Caco-2 (cell line): Measurements from ENCODE around the gene ACIN1. TPM values are rescaled to one million over a fixed set of nuclear protein-coding genes. Genes with fewer than 3 reads are reported as not detected.
A peak's percentile ranks its signal among the peaks of the same experiment; 100 is the strongest.
"Not testable (repeated sequence)": the region's sequence is repeated elsewhere in the genome, so short reads cannot be mapped to it uniquely, and the experiment has no call there.

Source experiments
- BruUV-seq: library from RNA; stranded (reverse); fragments of 400-500 nt; replicated peaks from 2 replicates; lab custom pipeline; 2021; lab: Mats Ljungman, UMichigan
- CTCF ChIA-PET: fragments of 300-600 bp; sonication (Branson Sonifier 250); formaldehyde crosslinking; loops from one replicate; lab custom pipeline; 2022; ENCODE audit warnings: antibody characterized with exemption; lab: Charles Lee
- POLR2A ChIA-PET: fragments of 300-600 bp; sonication (Branson Sonifier 250); formaldehyde crosslinking; loops from one replicate; lab custom pipeline; 2022; ENCODE audit warnings: antibody characterized with exemption; lab: Charles Lee
- DNase-seq, 2 experiments: peaks; one replicate each; pipeline versions ENCODE4 v3.0.0 to v3.0.0-alpha.2; 2020 to 2022
- H3K27me3 ChIP-seq: replicated peaks from 2 replicates; pipeline ENCODE4 v1.6.0; 2011; ENCODE audit warnings: low read length; ENCODE audit not compliant: control insufficient read depth, insufficient read depth
- H3K36me3 ChIP-seq: 2 replicates; pipeline ENCODE4 v1.5.1; 2011; ENCODE audit warnings: low read length; ENCODE audit not compliant: control insufficient read depth, insufficient read depth
- H3K4me1 ChIP-seq: fragments of 250-450 bp; sonication (Bioruptor Pico); 2 replicates; pipeline ENCODE4 v1.5.1; 2020; ENCODE audit warnings: mild to moderate bottlenecking
- H3K4me3 ChIP-seq: 2 replicates; pipeline ENCODE4 v1.5.1; 2011; ENCODE audit warnings: low read depth, mild to moderate bottlenecking, control low read depth, low read length
- H3K9me3 ChIP-seq: fragments of 250-450 bp; sonication (Bioruptor Pico); 2 replicates; pipeline ENCODE4 v1.5.1; 2020; ENCODE audit warnings: mild to moderate bottlenecking, moderate library complexity
- H3K27ac Mint-ChIP-seq: one replicate; pipeline ENCODE4 v1.8.0; 2022; ENCODE audit warnings: mixed read lengths; ENCODE audit not compliant: unreplicated experiment
- H3K27me3 Mint-ChIP-seq: one replicate; pipeline ENCODE4 v1.8.0; 2022; ENCODE audit warnings: mixed read lengths; ENCODE audit not compliant: insufficient read depth, unreplicated experiment
- H3K36me3 Mint-ChIP-seq: one replicate; pipeline ENCODE4 v1.8.0; 2022; ENCODE audit warnings: mild to moderate bottlenecking, mixed read lengths; ENCODE audit not compliant: insufficient read depth, unreplicated experiment
- H3K4me1 Mint-ChIP-seq: one replicate; pipeline ENCODE4 v1.8.0; 2022; ENCODE audit warnings: low read depth, mixed read lengths; ENCODE audit not compliant: unreplicated experiment
- H3K4me3 Mint-ChIP-seq: one replicate; pipeline ENCODE4 v1.8.0; 2022; ENCODE audit warnings: mild to moderate bottlenecking, moderate library complexity, mixed read lengths; ENCODE audit not compliant: unreplicated experiment
- H3K9me3 Mint-ChIP-seq: one replicate; pipeline ENCODE4 v1.8.0; 2022; ENCODE audit warnings: mixed read lengths; ENCODE audit not compliant: unreplicated experiment
- intact Hi-C: fragments of 100-400 bp; cut with micrococcal nuclease; formaldehyde crosslinking; loops from one replicate; pipeline ENCODE4 v1.10.0; 2022; ENCODE audit not compliant: unreplicated experiment
- total RNA-seq: library from RNA; stranded (reverse); gene quantifications from 2 replicates; pipeline ENCODE4 v1.2.3, GENCODE V29; 2022
- TF ChIP-seq, protein P1 (sequence below), 2 experiments: fragments of 200-600 bp in 1 of 2; IDR thresholded peaks; 1 replicate in 1 of 2; 2 replicates in 1 of 2; pipeline versions ENCODE4 v1.5.1 to v1.8.0; 2011 to 2022; ENCODE audit warnings: antibody characterized with exemption in 1 of 2, control low read depth in 1 of 2, inconsistent platforms in 1 of 2, low read depth in 1 of 2, low read length in 1 of 2, mild to moderate bottlenecking in 1 of 2, moderate library complexity in 1 of 2; ENCODE audit not compliant: insufficient read depth in 1 of 2, severe bottlenecking in 1 of 2, unreplicated experiment in 1 of 2

ACIN1 gene
- total RNA-seq, 1 experiment from 2014 or later: 193 TPM

DNA sequence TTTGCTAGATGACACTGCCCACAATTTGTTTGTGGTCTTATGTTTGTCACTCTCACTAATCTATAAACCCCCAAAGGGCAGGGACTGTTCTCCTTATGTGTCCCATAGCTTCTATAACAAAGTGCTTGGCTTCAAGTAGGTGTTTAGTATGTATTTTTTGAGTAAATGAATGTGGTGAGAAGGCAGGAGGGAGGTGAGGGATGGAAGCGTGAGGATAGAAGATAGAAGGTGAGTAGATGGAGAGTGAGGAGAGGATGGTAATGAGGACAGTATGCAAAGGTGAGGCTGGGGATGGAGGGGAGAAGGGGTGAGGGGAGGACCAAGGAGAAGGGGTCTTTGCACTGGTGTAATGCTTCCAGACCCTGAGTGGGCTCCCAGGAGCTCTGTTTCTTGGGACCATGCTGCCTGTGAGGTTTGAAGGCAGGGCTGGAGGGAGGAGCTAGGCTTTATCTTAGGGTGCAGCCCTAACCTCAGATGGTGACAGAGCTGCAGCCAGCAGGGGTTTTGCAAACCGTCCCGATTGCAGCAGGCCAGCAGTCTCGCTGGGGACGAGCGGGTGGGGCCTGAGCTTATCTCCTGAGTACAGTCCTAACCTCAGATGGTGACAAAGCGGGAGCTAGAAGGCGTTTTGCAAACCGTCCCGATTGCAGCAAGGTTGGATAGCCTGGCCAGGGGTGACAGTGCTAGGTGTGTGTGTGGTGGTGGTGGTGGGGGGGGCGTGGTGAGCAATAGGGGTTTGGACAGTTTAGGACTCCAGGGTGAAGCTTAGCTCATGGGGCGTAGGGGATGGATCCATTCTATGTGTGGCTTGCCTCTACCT is 17.6 kb upstream of the ACIN1 start:
- Mint-ChIP-seq H3K4me1 (no peaks in the 10 kb centered on the region), H3K9me3 (no peaks in the 10 kb centered on the region), H3K27ac (no peak overlapping the region), H3K27me3 (no peaks in the 10 kb centered on the region), H3K4me3 (no peak overlapping the region), H3K36me3 (no peaks in the 10 kb centered on the region)
- TF ChIP-seq, protein P1, sequence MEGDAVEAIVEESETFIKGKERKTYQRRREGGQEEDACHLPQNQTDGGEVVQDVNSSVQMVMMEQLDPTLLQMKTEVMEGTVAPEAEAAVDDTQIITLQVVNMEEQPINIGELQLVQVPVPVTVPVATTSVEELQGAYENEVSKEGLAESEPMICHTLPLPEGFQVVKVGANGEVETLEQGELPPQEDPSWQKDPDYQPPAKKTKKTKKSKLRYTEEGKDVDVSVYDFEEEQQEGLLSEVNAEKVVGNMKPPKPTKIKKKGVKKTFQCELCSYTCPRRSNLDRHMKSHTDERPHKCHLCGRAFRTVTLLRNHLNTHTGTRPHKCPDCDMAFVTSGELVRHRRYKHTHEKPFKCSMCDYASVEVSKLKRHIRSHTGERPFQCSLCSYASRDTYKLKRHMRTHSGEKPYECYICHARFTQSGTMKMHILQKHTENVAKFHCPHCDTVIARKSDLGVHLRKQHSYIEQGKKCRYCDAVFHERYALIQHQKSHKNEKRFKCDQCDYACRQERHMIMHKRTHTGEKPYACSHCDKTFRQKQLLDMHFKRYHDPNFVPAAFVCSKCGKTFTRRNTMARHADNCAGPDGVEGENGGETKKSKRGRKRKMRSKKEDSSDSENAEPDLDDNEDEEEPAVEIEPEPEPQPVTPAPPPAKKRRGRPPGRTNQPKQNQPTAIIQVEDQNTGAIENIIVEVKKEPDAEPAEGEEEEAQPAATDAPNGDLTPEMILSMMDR (IDR thresholded peaks at IDR 0.05; ENCODE audit: insufficient read depth in 1 of 2, low read depth in 1 of 2, low read length in 1 of 2, severe bottlenecking in 1 of 2, unreplicated experiment in 1 of 2): no peak
- ChIA-PET CTCF (interaction anchor here (0.6 to 3.0 kb wide), 7 partner anchors 8 to 373 kb away, joined by 3 to 24 read pairs (median 6); partner anchors contain the start of genes ACIN1 and C14orf119), POLR2A (interaction anchor here (1.2 kb wide), 1 partner anchor 17 kb away, joined by 7 read pairs; the partner anchor contains the start of gene C14orf119)
- no peaks in the 10 kb centered on the region for H3K4me1 ChIP-seq
- no peaks in the 10 kb centered on the region for H3K36me3 ChIP-seq
- BruUV-seq: no TSS peak
- no peak overlapping the region for H3K4me3 ChIP-seq
- intact Hi-C loops: no loop called here
- H3K27me3 ChIP-seq: no peaks in the 10 kb centered on the region
- no peaks in the 10 kb centered on the region for H3K9me3 ChIP-seq
- DNase-seq: peak in 1 of 2 experiments; percentile 25

DNA sequence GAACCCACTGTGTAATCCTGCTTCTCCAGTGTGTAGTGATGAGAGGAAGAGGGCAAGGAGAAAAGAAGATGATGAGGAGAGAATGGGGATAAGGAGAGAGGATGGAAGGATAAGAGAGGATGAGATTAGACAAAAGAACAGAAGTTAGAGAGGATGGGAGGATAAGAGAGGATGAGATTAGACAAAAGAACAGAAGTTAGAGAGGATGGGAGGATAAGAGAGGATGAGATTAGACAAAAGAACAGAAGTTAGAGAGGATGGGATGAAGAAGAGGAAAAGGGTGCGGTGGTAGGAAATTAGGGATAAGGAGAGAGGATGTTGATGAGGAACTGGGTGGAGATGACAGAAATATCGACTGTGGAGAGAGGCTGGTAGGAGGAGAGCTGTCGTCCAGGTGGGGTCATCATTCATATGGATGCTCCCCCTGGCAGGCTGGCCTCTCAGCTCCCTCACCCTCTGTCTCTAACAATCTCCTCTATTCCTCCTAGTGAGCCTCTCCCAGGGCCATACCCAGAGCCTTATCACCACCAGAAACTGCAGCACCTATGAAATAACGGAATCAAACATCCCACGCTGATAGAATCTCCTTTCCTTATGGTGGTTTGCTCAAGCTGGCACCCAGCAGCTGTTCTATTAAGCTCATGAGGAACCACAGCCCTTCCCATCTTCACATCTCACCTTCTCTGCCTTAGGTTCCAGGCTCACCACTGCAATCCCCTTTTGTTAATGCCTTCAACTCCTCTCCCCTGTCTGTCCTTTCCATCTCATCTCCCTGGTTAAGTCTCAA is 15.8 kb upstream of the ACIN1 start:
- no peaks in the 10 kb centered on the region for H3K27me3 Mint-ChIP-seq
- H3K4me3 Mint-ChIP-seq: no peak overlapping the region
- H3K27ac Mint-ChIP-seq: no peak overlapping the region
- no peaks in the 10 kb centered on the region for H3K9me3 Mint-ChIP-seq
- Histone ChIP-seq H3K4me1 (no peaks in the 10 kb centered on the region), H3K9me3 (no peaks in the 10 kb centered on the region), H3K36me3 (no peaks in the 10 kb centered on the region), H3K4me3 (no peak overlapping the region), H3K27me3 (no peaks in the 10 kb centered on the region)
- no peak for DNase-seq
- ChIA-PET POLR2A (interaction anchor here (0.8 kb wide), 1 partner anchor 16 kb away, joined by 3 read pairs; the partner anchor contains the start of genes ACIN1 and C14orf119), CTCF (interaction anchor here (0.6 to 3.0 kb wide), 4 partner anchors 9 to 145 kb away, joined by 4 to 24 read pairs (median 7); no protein-coding TSS in a partner anchor)
- TF ChIP-seq, protein P1 (IDR thresholded peaks at IDR 0.05; ENCODE audit: insufficient read depth in 1 of 2, low read depth in 1 of 2, low read length in 1 of 2, severe bottlenecking in 1 of 2, unreplicated experiment in 1 of 2): no peak
- BruUV-seq: no TSS peak
- no peaks in the 10 kb centered on the region for H3K4me1 Mint-ChIP-seq
- intact Hi-C loops: no loop called here
- H3K36me3 Mint-ChIP-seq: no peaks in the 10 kb centered on the region

- ChIA-PET CTCF (interaction anchor here (1.2 to 2.2 kb wide), 5 partner anchors 11 to 123 kb away, joined by 4 to 35 read pairs (median 6); no protein-coding TSS in a partner anchor), POLR2A (interaction anchor here (0.8 to 1.2 kb wide), 2 partner anchors 15 to 38 kb away, joined by 3 read pairs; partner anchors contain the start of genes ACIN1 and C14orf119)
- BruUV-seq: no TSS peak
- intact Hi-C loops: loop anchor here (1.0 to 2.0 kb wide), 4 partner anchors 33 to 115 kb away; no protein-coding TSS in a partner anchor
- TF ChIP-seq, protein P1 (IDR thresholded peaks at IDR 0.05; ENCODE audit: insufficient read depth in 1 of 2, low read depth in 1 of 2, low read length in 1 of 2, severe bottlenecking in 1 of 2, unreplicated experiment in 1 of 2): no peak
- Mint-ChIP-seq H3K27ac (no peak overlapping the region), H3K4me1 (peaks cover under 1% of the 10 kb centered on the region), H3K4me3 (no peak overlapping the region), H3K27me3 (no peaks in the 10 kb centered on the region), H3K9me3 (no peaks in the 10 kb centered on the region), H3K36me3 (no peaks in the 10 kb centered on the region)
- no peaks in the 10 kb centered on the region for H3K36me3 ChIP-seq
- no peaks in the 10 kb centered on the region for H3K27me3 ChIP-seq
- DNase-seq: no peak
- no peak overlapping the region for H3K4me3 ChIP-seq
- no peaks in the 10 kb centered on the region for H3K9me3 ChIP-seq
- H3K4me1 ChIP-seq: no peaks in the 10 kb centered on the region
Measured at GRCh38 chr14:23109769-23110168, 14.8 kb upstream of the ACIN1 start.

- not testable (repeated sequence) for H3K9me3 ChIP-seq, H3K36me3 ChIP-seq, H3K27me3 Mint-ChIP-seq, H3K4me1 ChIP-seq, H3K4me3 ChIP-seq, DNase-seq, H3K9me3 Mint-ChIP-seq, BruUV-seq, H3K27me3 ChIP-seq, H3K4me3 Mint-ChIP-seq, H3K36me3 Mint-ChIP-seq, H3K27ac Mint-ChIP-seq
- CTCF ChIA-PET: interaction anchor here (1.7 to 2.2 kb wide), 3 partner anchors 31 to 40 kb away, joined by 6 to 35 read pairs (median 17); no protein-coding TSS in a partner anchor
- POLR2A ChIA-PET: interaction anchor here (1.0 kb wide), 1 partner anchor 37 kb away, joined by 3 read pairs; no protein-coding TSS in a partner anchor
- intact Hi-C loops: loop anchor here (2.0 kb wide), 2 partner anchors 31 to 113 kb away; no protein-coding TSS in a partner anchor
- H3K4me1 Mint-ChIP-seq: peaks cover 15% of the 10 kb centered on the region
Measured at GRCh38 chr14:23108169-23108568, 13.2 kb upstream of the ACIN1 start.
